ENCODE measurements around the gene HILPDA. TPM values are rescaled to one million over a fixed set of nuclear protein-coding genes. Genes with fewer than 3 reads are reported as not detected.

HILPDA gene
- total and polyA plus RNA-seq, 2 of the 4 experiments (the other 2 are of a cell fraction), result 31.2 to 35.6 TPM

DNA sequence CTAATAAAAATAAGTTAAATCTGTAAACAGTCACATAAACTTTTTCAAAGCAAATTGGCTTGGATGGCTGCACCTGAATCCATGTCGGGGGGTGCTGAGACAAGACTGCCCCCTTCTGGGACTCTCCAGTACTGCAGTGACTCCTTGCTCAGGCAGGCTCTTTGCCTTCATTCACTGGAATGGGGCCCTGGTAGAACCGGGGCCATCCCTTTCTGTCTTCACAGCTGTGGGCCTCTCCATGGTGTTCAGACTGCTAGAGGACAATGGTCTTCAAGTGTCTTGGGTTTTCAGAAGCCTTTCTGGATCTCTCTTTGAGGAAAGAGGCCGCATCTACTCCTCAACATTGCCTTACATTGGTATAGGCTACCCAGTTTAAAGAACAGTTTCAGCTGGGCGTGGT lies 29.8 kb upstream of the HILPDA start:
- no peak overlapping the region for H2BK5ac ChIP-seq (ENCODE audit: low read depth, low read length, poor library complexity, severe bottlenecking)
- H3K9ac ChIP-seq (ENCODE audit: low read depth, low read length), result no peak overlapping the region
- H3K56ac ChIP-seq (ENCODE audit: extremely low read depth, insufficient read depth, low read length), result no peak overlapping the region
- no peak overlapping the region for H4K5ac ChIP-seq (ENCODE audit: low read depth, low read length)
- no peak overlapping the region for H2BK15ac ChIP-seq (ENCODE audit: low read depth, low read length)
- H2AFZ ChIP-seq (replicated peaks; ENCODE audit: low read length, poor library complexity), result peak overlapping the region; percentile 41
- TF ChIP-seq RAD21 (IDR thresholded peaks at IDR 0.05; ENCODE audit: low read length), result peak; percentile 84
- TF ChIP-seq, protein P1, sequence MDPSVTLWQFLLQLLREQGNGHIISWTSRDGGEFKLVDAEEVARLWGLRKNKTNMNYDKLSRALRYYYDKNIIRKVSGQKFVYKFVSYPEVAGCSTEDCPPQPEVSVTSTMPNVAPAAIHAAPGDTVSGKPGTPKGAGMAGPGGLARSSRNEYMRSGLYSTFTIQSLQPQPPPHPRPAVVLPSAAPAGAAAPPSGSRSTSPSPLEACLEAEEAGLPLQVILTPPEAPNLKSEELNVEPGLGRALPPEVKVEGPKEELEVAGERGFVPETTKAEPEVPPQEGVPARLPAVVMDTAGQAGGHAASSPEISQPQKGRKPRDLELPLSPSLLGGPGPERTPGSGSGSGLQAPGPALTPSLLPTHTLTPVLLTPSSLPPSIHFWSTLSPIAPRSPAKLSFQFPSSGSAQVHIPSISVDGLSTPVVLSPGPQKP (IDR thresholded peaks at IDR 0.05; ENCODE audit: borderline replicate concordance, low read depth, low read length), result no peak
- TF ChIP-seq, protein P2, sequence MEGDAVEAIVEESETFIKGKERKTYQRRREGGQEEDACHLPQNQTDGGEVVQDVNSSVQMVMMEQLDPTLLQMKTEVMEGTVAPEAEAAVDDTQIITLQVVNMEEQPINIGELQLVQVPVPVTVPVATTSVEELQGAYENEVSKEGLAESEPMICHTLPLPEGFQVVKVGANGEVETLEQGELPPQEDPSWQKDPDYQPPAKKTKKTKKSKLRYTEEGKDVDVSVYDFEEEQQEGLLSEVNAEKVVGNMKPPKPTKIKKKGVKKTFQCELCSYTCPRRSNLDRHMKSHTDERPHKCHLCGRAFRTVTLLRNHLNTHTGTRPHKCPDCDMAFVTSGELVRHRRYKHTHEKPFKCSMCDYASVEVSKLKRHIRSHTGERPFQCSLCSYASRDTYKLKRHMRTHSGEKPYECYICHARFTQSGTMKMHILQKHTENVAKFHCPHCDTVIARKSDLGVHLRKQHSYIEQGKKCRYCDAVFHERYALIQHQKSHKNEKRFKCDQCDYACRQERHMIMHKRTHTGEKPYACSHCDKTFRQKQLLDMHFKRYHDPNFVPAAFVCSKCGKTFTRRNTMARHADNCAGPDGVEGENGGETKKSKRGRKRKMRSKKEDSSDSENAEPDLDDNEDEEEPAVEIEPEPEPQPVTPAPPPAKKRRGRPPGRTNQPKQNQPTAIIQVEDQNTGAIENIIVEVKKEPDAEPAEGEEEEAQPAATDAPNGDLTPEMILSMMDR (conservative IDR thresholded peaks at IDR 0.05; ENCODE audit: low read depth, low read length), result peak; percentile 89
- peak; percentile 75 for TF ChIP-seq SMC3 (IDR thresholded peaks at IDR 0.05; ENCODE audit: low read depth, low read length)
- peaks cover 2% of the 10 kb centered on the region; the same call in 1 of the 2 replicates for H3K4me1 ChIP-seq (ENCODE audit: control insufficient read depth, insufficient read depth, low read length)
- WGBS, 2 experiments (ENCODE audit: extremely low coverage in 2 of 2, insufficient read length in 1 of 2), result 25% methylated on average over 2 of the region's 4 CpGs; no CpG with 5 or more reads in 1 of the 2 experiments
- dilution Hi-C loops (cut with HindIII; ENCODE audit: low sequenced_read_pairs, unreplicated experiment), result no loop called here
- no peak overlapping the region for H3K27ac ChIP-seq (ENCODE audit: insufficient read depth, low read length)
- no peaks in the 10 kb centered on the region for H3K36me3 ChIP-seq (ENCODE audit: control insufficient read depth, insufficient read depth, low read length)
- no peak overlapping the region for H3K18ac ChIP-seq (ENCODE audit: low read depth, low read length)
- ChIA-PET CTCF (interaction anchor here (0.6 to 5.1 kb wide), 10 partner anchors 9 to 81 kb away, joined by 3 to 71 read pairs (median 4); no protein-coding TSS in a partner anchor), POLR2A (ENCODE audit: unreplicated experiment) (no interaction called here)
- H4K20me1 ChIP-seq (ENCODE audit: insufficient read depth, low read length), result no peaks in the 10 kb centered on the region
- no TSS peak for BruUV-seq (replicated peaks)
- H3K27me3 ChIP-seq (ENCODE audit: control insufficient read depth, insufficient read depth, low read length), result peaks cover 5% of the 10 kb centered on the region
- no peaks in the 10 kb centered on the region for H3K9me1 ChIP-seq (ENCODE audit: insufficient read depth, low read length)
- no peak overlapping the region for H3K4ac ChIP-seq (ENCODE audit: low read depth, low read length)
- H2AK5ac ChIP-seq (ENCODE audit: low read depth, low read length), result no peak overlapping the region
- H2BK120ac ChIP-seq (ENCODE audit: low read depth, low read length), result no peak overlapping the region
- in situ Hi-C loops (cut with MboI; ENCODE audit: low sequenced_read_pairs), result loop anchor here (5.0 kb wide), 1 partner anchor 36 kb away; no protein-coding TSS in a partner anchor
- H3K9me3 ChIP-seq (ENCODE audit: control insufficient read depth, insufficient read depth, low read length), result no peaks in the 10 kb centered on the region
- no peaks in the 10 kb centered on the region for H3K79me1 ChIP-seq (ENCODE audit: low read depth in 1 of 2, low read length in 2 of 2)
- no peak overlapping the region for H3K23ac ChIP-seq (ENCODE audit: low read depth, low read length)
- no peak overlapping the region for H4K8ac ChIP-seq (ENCODE audit: low read depth in 2 of 2, low read length in 2 of 2)
- peak; percentile 52 for DNase-seq
- intact Hi-C loops (cut with micrococcal nuclease), result loop anchor here (1.0 to 5.0 kb wide), 3 partner anchors 28 to 456 kb away; no protein-coding TSS in a partner anchor
- no peak overlapping the region for H4K91ac ChIP-seq (ENCODE audit: insufficient read depth, low read depth, low read length)
- ATAC-seq (ENCODE audit: low read depth), result peak; percentile 82
- no peak overlapping the region for H3K14ac ChIP-seq (replicated peaks; ENCODE audit: low read depth, low read length)
- no peak overlapping the region for H2BK20ac ChIP-seq (ENCODE audit: low read depth, low read length)
- no peak overlapping the region for H3K4me2 ChIP-seq (ENCODE audit: low read depth, low read length)
- no peak overlapping the region for H3K4me3 ChIP-seq (ENCODE audit: insufficient read depth, low read depth, low read length)
- H2AK9ac ChIP-seq (replicated peaks; ENCODE audit: low read depth, low read length, poor library complexity), result peak overlapping the region; percentile 77

All from IMR-90 (cell line).